ENCODE measurements around the gene RICTOR.
"Not testable (repeated sequence)": the region's sequence is repeated elsewhere in the genome, so short reads cannot be mapped to it uniquely, and the experiment has no call there.

RICTOR gene

GRCh38 chr5:39017504-39017903 is 56.7 kb downstream of the RICTOR start:
- no peak overlapping the region for H3K27ac ChIP-seq

DNA sequence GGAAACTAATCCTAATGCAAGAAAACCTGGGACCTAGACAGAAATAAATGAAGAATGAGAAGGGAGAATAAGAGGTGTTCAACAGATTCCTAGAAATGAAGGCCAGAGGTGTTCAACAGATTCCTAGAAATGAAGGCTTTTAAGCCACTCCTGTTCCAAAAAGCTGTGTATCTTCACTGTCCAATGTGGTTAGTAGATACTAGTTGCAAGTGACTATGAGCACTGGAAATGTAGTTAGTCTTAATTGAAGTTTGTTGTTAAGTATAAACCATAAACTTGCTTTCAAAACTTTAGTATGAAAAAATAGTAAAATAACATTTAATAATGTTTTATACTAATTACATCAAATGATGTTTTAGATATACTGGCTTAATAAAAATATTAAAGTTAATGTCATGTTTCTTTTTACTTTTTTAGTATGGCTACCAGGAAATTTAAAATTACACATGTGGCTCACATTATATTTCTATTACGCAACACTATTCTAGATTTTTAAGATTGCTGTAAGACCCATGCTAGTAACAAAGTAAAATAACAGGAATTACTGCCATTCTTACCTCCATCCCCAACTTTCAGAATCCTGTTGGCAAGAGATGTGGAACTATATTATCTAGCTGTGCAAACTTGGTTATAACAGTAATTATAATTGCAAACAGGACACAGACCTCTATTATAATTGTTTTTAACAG is 57.5 kb downstream of the RICTOR start:
- no peak overlapping the region for H3K27ac ChIP-seq
- TF ChIP-seq ZFX (IDR thresholded peaks at IDR 0.05) (no peak), CTCF (conservative IDR thresholded peaks at IDR 0.05) (no peak)

More at GRCh38 chr5:39017504-39017903, 56.7 kb downstream of the RICTOR start:
- no peak for TF ChIP-seq ZFX (IDR thresholded peaks at IDR 0.05)

- TF ChIP-seq CTCF (conservative IDR thresholded peaks at IDR 0.05) (no peak), ZFX (IDR thresholded peaks at IDR 0.05) (no peak)
- H3K27ac ChIP-seq: no peak overlapping the region
Measured at GRCh38 chr5:39015743-39016586, 58.2 kb downstream of the RICTOR start.

DNA sequence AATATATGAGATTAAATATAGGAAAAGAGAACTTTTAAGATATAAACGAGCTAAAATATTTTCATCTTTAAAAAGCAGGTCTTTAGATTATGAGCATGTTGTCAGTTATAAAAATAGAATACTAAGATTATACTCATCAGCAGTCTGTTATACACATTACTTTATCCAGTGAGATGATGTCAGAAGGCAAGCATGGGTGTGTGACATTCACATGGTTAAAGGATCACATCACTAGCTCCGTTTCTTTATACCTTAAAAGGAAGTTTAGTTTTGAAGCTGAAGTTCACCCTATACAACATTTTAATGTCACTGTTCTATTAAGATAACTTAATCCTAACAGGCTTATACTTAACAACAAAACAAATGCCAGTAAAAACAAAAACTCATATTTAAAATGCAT is 59.6 kb downstream of the RICTOR start:
- no peak overlapping the region for H3K27ac ChIP-seq

GRCh38 chr5:39013938-39014337 is 60.3 kb downstream of the RICTOR start:
- no peak overlapping the region for H3K27ac ChIP-seq
- TF ChIP-seq CTCF (conservative IDR thresholded peaks at IDR 0.05): no peak
- TF ChIP-seq ZFX (IDR thresholded peaks at IDR 0.05): no peak

More for the DNA sequence above, 59.6 kb downstream of the RICTOR start:
- TF ChIP-seq ZFX (IDR thresholded peaks at IDR 0.05) (no peak), CTCF (conservative IDR thresholded peaks at IDR 0.05) (no peak)

DNA sequence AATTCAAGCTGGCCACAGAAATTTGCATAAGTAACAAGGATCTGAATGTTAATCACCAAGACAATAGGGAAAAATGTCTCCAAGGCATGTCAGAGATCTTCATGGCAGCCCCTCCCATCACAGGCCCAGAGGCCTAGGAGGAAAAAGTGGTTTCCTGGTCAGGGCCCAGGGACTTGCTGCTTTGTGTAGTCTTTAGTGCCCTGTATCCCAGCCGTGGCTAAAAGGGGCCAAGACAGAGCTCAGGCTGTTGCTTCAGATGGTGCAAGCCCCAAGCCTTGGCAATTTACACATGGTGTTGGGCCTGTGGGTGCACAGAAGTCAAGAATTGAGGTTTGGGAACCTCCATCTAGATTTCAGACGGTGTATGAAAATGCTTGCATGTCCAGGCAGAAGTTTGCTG is 63.2 kb downstream of the RICTOR start:
- H3K27ac ChIP-seq: not testable (repeated sequence)

GRCh38 chr5:39009981-39010380 is 64.2 kb downstream of the RICTOR start:
- H3K27ac ChIP-seq: no peak overlapping the region
- TF ChIP-seq ZFX (IDR thresholded peaks at IDR 0.05) (no peak), CTCF (conservative IDR thresholded peaks at IDR 0.05) (no peak)

- no peak overlapping the region for H3K27ac ChIP-seq
- TF ChIP-seq CTCF (conservative IDR thresholded peaks at IDR 0.05) (no peak), ZFX (IDR thresholded peaks at IDR 0.05) (no peak)
Measured at GRCh38 chr5:39009280-39009679, 64.9 kb downstream of the RICTOR start.

All from C4-2B (cell line).